ENCODE measurements around the gene FRMPD4.
"Not testable (repeated sequence)": the region's sequence is repeated elsewhere in the genome, so short reads cannot be mapped to it uniquely, and the experiment has no call there.

FRMPD4 gene

DNA sequence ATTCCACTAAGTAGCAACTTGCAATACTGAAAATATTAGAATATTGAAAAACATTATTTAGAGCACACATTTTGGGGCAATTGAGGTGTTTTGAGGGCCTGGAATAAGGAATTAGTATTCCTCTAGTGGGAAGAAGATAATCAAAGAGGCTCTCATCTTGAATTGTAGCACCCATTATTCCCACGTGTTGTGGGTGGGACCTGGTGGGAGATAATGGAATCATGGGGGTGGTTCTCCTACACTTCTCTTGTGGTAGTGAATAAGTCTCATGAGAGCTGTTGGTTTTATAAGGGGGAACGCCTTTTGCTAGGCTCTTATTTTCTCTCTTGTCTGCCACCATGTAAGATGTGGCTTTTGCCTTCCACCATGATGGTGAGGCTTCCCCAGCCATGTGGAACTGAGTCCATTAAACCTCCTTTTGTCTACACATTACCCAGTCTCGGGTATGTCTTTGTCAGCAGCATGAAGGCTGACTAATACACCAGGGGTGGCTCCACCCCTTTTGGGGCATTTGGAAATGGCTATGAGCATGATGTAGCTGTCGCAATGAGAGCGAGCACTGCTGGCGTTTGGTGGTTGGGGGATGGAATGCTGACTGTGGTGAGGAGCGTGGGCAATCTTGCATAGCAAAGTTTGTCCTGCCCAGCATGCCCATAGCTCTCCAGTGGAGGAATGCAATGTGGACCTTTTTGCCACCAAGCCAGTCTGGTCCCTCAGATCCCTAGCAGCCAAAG is 308.2 kb downstream of the FRMPD4 start:
- no peak for DNase-seq

DNA sequence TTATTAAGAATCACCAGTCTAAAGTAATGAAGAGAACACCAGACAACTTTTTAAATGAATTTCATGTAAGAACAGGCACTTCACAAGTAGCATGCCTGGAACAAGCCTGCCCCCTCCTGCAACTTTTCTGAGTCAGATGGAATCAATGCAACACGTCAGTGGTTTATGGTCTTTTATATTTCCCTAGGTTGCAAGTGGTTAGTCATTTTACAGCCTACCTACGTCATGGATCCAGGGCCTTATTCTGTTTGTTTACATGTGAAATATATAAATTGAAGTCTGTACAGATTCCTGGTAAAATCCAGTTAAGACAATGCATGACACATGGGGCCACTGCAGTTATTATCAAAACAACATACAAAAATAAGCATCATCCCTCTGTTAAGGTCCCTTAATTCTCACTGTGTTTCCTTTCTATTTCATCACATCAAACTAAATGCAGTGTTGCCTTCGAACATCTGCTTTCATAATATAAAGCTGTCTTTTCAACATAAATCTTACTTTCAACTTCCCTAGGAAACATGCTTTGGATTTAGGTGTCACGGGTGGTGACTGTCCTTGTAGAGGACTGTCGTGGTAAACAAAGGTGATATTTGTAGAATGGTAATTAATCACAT is 309.3 kb downstream of the FRMPD4 start:
- DNase-seq: no peak

GRCh38 chrX:12452268-12452667 is 314.0 kb downstream of the FRMPD4 start:
- DNase-seq: no peak

DNA sequence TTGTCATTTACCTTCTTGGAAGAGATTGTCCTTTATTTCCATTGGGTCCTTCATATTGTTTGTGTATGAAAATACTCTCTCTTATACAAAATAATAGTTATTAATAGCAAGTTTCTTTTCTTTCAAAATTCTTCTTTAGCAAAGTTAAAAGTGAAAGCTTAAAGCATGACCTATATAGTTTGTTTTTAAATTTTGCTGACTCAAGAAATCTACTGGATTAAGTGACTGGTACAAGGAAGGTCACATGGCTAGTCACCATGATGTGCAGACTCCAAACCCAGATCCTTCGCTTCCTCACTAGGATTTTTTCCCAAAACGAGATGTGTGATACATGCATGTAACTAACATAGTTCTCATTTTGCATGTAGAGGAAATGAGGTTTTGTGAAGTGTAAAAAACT is 322.7 kb downstream of the FRMPD4 start:
- no peak for DNase-seq

DNA sequence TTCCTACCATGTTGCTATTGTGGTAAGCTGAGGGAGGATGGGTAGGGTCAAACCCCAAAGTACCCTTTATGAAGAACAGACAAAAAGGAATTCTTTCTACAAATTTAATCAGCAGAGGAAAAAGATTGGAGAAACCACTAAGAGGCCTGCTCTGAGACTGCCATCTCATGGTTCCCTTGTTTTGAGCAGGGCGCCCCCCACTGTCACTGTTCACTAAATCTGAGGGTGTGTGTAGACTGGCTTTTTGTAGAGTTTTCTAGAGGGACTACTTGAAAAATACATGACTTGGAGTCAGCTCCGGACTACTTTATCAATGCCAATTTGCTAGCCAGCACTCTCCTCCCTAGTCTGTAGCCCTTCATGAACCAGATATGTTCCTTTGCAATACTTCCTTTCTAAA is 324.8 kb downstream of the FRMPD4 start:
- no peak for DNase-seq

- no peak for DNase-seq
Measured at GRCh38 chrX:12463873-12464272, 325.6 kb downstream of the FRMPD4 start.

DNA sequence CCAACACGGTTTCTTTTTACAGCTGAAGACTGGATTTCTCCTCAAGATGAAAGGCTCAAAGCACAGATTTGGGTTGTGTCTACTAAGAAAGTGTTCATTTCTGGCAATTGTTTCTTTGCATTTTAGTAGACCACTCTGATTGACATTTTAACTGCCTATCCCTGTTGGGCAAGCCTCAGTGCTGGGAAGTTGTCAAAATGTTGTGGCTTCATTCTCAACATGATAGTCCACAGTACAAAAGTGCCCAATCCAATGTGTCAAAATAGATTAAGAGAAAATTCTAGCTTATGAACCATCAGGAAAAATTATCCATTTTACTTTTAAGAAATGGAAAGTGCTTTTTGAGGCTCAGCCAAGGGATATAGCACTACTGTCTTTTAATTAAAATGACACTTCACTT is 329.0 kb downstream of the FRMPD4 start:
- no peak for DNase-seq

GRCh38 chrX:12469296-12469695 is 331.0 kb downstream of the FRMPD4 start:
- no peak for DNase-seq

DNA sequence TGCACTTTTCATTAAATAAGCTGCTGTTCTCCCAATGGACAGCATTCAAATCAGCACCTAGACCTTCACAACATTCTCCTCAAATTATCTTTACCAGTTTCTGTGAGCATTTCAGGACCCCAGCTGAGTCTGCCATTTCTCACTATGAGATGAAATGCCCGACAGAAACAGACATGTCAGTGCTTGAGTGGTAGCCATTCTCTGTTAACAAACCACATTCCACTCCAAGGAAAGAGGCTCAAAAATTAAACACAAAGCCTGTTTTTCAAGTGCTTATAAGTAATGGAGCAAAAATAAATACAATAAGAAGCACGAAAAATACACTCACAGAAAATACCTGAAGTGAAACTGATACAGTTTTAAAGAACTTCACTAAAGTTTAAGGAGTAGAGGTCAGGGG is 332.8 kb downstream of the FRMPD4 start:
- no peak for DNase-seq

GRCh38 chrX:12480956-12481355 is 342.7 kb downstream of the FRMPD4 start:
- DNase-seq: no peak

- DNase-seq: no peak
Measured at GRCh38 chrX:12488220-12488619, 349.9 kb downstream of the FRMPD4 start.

DNA sequence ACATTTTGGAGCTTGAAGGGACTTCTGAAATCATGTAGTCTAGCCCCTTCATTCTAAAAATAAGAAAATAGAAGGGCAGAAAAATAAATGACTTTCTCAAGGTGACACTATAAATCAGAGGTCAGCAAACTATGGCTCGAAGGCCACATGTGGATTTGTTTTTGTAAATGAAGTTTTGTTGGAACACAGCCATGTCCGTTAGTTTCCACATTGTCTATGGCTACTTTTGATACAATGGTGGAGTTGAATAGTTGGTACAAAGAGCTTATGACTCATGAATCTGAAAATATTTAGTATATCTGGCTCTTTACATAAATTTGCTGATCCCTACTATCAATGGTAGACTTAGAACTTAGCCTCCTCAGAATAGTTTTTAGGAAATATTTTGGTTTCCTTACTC is 350.5 kb downstream of the FRMPD4 start:
- DNase-seq: no peak

GRCh38 chrX:12489341-12489740 is 351.1 kb downstream of the FRMPD4 start:
- DNase-seq: no peak

DNA sequence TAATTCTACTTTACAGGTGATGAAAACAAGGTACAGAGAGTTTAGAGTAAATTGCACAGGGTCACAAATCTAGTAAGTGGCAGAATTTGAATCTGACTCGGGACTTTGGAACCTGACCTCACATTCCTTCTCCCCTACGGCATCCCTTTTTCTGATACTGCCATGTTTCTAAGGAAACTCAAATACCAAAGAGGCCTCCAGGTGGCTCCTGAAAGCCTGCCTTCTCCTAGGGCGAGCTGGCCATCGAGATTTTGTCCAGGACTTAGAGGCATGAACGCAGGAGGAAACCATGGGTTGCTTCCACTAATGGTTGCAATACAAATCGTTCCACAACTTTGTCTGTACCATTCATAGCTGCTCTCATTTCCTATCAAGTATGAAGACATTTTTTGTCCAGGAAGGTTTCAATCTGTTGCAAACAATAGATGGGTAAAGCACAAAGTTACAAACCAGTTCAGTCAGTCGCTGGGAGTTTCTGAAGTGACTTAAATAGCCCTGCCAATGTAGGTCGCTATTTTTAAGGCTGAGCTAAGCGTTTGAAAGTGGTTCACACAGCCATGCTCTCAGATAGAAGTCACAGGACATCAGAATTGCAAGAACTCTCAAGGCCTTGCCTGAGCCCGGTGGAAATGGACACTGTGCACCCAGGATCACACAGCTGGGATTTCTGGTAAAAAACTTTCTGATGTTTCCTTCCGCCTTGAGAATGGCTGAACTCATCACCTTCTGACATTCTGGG is 356.3 kb downstream of the FRMPD4 start:
- DNase-seq: no peak

DNA sequence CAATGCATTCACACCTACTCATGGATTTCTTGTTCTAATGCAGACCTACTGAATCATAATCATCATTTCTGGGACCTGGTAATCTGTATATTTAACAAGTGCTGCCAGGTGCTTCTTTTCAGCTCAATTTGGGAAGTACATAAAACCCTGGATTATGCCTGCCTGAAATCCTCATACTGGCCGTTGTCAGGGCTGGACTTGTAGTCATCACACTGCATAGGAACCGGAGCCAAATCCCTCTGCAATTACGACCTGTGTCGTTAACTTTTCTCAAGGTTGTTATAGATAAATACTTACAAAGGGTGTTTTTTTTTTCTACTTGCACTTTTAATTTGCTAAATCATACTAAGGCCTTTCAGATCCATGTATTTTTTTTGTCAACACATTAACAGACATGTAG is 358.1 kb downstream of the FRMPD4 start:
- no peak for DNase-seq

DNA sequence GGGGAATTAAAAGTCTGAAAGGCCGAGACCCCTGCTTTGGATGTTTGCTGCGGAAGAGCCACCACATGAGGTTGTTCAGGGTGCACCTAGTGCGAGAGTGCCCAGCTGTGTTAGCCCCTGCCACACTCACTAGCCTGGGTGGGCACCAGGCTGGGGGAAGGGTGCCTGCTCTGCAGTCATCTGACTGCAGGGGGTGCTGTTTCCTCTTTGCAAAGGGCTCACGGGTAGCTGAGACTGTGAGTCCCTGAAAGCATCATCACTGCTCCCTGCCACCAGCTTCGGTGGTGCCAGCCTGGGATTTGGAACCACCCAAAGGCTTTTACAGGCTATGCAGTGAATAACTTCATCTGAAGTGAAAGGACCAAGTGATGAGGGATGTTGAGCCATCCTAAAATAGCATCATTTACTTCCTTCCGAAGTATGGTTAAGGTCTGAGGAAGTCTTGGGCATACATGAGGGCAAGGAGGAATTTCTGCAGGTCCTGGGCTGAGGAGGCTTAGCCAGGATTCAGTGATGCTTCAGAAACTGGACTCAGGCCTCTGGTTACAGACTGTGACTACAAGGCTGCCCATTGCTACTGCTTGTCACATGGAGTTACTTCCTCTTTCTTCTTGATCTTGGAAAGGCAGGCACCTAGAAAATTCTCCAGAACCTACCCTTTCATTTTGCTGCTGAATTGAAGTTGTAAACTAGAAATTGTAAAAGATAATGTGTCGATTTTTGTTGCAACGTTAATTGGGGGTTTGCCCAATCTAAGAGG is 359.7 kb downstream of the FRMPD4 start:
- DNase-seq: no peak

DNA sequence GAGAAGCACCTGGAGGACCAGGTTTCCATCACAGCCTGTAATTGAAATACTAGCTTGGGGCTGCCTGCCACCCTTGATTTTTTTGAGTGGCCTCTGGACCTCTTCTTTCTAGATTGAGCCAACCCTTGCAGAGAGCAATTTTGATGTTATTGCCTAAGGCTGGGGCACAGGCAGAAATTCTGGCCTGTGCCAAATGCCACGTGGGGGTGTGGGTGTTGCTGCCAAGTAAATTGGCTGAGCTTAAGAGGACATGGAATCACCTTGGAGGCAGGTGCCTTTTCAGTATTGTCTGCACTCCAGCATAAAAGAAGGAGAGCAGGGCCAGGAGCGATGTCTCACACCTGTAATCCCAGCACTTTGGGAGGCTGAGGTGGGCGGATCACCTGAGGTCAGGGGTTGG is 366.9 kb downstream of the FRMPD4 start:
- no peak for DNase-seq

DNA sequence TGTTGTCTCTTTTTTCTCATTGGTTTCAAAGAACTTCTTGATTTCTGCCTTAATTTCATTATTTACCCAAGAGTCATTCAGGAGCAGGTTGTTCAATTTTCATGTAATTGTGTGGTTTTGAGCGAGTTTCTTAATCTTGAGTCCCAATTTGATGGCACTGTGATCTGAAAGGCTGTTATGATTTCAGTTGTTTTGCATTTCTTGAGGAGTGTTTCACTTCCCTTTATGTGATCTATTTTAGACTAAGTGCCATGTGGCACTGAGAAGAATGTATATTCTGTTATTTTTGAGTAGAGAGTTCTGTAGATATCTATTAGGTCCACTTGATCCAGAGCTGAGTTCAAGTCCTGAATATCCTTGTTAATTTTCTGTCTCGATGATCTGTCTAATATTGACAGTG is 377.1 kb downstream of the FRMPD4 start:
- DNase-seq: not testable (repeated sequence)

DNA sequence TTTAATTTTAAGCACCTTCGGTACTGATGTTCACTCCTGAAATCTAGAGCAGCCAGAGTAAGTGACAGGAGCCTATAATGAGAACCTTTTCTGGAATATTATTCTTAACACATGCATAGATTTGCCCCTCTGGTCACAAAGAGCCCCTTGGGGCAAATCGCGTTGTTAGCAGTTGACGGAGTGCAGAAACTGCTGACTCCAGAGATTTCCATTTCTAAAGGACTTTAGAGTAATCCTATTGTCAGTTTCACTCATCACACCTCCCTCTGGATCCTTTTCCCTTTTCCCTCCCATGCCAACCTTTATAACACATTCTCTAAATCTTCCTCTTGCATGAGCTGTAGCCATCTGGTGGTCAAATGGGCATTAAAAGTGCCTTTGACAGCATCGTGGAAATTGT is 388.0 kb downstream of the FRMPD4 start:
- DNase-seq: no peak

- DNase-seq: not testable (repeated sequence)
Measured at GRCh38 chrX:12538096-12538495, 399.8 kb downstream of the FRMPD4 start.

- DNase-seq: not testable (repeated sequence)
Measured at GRCh38 chrX:12542251-12542650, 404.0 kb downstream of the FRMPD4 start.

DNA sequence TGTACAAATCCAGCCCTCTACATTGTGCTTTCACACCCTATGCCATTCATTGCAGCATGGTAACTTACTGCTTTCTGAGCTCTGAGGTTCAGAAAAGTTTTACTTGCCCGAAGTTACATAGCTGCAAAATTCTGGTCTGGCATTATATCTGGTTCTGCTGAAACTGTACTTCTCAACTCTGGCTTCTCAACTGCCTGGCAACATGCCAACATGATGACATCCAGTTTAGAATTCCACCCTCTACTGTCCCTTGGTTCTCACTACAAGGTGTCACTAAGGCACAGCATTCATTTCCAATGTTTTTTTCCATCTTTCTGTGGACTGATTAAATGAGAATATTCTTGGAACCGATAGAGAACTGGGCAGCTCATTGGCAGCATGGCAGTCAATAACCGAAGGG is 410.1 kb downstream of the FRMPD4 start:
- DNase-seq: no peak

DNA sequence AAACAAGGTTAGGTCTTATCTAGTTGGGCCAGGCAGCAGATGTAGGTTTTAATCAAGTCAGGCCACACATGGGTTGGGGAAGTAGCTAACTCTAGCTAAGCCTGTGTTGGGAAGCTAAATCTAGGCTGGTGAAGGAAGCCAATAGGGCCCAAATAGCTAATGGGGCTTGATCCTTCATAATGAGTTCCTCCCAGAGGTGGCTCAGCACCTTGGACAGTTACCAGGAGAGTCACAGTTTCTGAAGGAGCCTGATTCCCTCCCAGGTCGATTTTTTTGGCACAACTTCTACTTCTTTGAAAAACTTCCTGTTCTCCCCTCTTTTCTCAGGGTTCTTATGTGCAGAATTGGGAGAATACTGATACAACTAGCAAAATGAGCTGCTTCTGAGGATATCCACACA is 410.5 kb downstream of the FRMPD4 start:
- DNase-seq: no peak

All from activated CD8-positive, alpha-beta memory T cell treated with anti-CD3 and anti-CD28 coated beads, Interleukin-2, amount 50 U/mL, for 4 hours (primary cell).